Spinal cord (tissue), 4 donors: ENCODE measurements around the gene KCTD2. TPM values are rescaled to one million over a fixed set of nuclear protein-coding genes. Genes with fewer than 3 reads are reported as not detected.

Experiments
- polyA plus RNA-seq, 2 donors: library from polyadenylated mRNA; unstranded; fragments of 120-200 nt; gene quantifications; one replicate each; pipeline ENCODE4 v1.2.1, GENCODE V29; 2013; ENCODE audit not compliant: insufficient read length in 2 of 2
- small RNA-seq: library from RNA; depleted of rRNA; stranded (forward); fragments of <200 nt; gene quantifications from one replicate; pipeline ENCODE3, GENCODE V24; 2014; ENCODE audit warnings: low replicate concordance
- total RNA-seq, 2 donors: library from RNA; depleted of rRNA in 1 of 2; stranded (reverse); fragments of 120-200 nt in 1 of 2; fragments of >200 nt in 1 of 2; gene quantifications; one replicate each; pipeline versions ENCODE4 v1.2.3 to v1.2.4, GENCODE V29; 2013 to 2014

Gene KCTD2
- total and polyA plus RNA-seq, 4 donors: 31.9 to 72.3 (median 56.2) TPM

Small RNAs within 50 kb of the gene (small RNA-seq; reads per million reads assigned to genes)
- not detected for gene AC111186.1
- gene RF00019: not detected
- not detected for gene RN7SL573P
- not detected for gene RNU6-362P

Other genes starting within 250 kb of the KCTD2 start
- 1 to 10 TPM; 1.5 to 2.2 TPM for gene GRIN2C, start 187.3 kb upstream of the KCTD2 start, total RNA-seq
- 1 to 10 TPM; 3.0 to 3.5 TPM for gene GRIN2C, start 187.3 kb upstream of the KCTD2 start, polyA plus RNA-seq
- 1 to 10 TPM; 3.0 to 7.7 TPM for gene FDXR, start 174.2 kb upstream of the KCTD2 start, total RNA-seq
- gene FDXR, start 174.2 kb upstream of the KCTD2 start, polyA plus RNA-seq: 10 to 100 TPM in 1 of 2 donors, 1 to 10 TPM in 1; 9.6 to 11.3 TPM
- gene FADS6, start 153.6 kb upstream of the KCTD2 start, total RNA-seq: 1 to 10 TPM; 1.9 to 5.1 TPM
- gene FADS6, start 153.6 kb upstream of the KCTD2 start, polyA plus RNA-seq: 1 to 10 TPM; 7.5 to 8.7 TPM
- gene USH1G, start 124.0 kb upstream of the KCTD2 start, total RNA-seq: under 1 TPM; 0.06 to 0.20 TPM
- under 1 TPM; 0.41 to 0.42 TPM for gene USH1G, start 124.0 kb upstream of the KCTD2 start, polyA plus RNA-seq
- gene OTOP2, start 123.0 kb upstream of the KCTD2 start, total RNA-seq: not detected
- under 1 TPM in 1 of 2 donors, not detected in 1; 0.08 TPM for gene OTOP2, start 123.0 kb upstream of the KCTD2 start, polyA plus RNA-seq
- gene OTOP3, start 111.3 kb upstream of the KCTD2 start, total RNA-seq: not detected
- not detected for gene OTOP3, start 111.3 kb upstream of the KCTD2 start, polyA plus RNA-seq
- gene HID1, start 74.5 kb upstream of the KCTD2 start, total RNA-seq: 10 to 100 TPM; 12.3 to 16.5 TPM
- 10 to 100 TPM; 51.1 to 61.6 TPM for gene HID1, start 74.5 kb upstream of the KCTD2 start, polyA plus RNA-seq
- 1 to 10 TPM; 7.3 to 8.0 TPM for gene CDR2L, start 59.6 kb upstream of the KCTD2 start, total RNA-seq
- 10 to 100 TPM; 24.3 to 25.4 TPM for gene CDR2L, start 59.6 kb upstream of the KCTD2 start, polyA plus RNA-seq
- 10 to 100 TPM; 13.0 to 35.5 TPM for gene MRPL58, start 34.6 kb upstream of the KCTD2 start, total RNA-seq
- 10 to 100 TPM; 24.5 to 27.0 TPM for gene MRPL58, start 34.6 kb upstream of the KCTD2 start, polyA plus RNA-seq
- 100 to 1,000 TPM; 145 to 326 TPM for gene ATP5PD, start 256 bp upstream of the KCTD2 start, total RNA-seq
- gene ATP5PD, start 256 bp upstream of the KCTD2 start, polyA plus RNA-seq: 100 to 1,000 TPM; 303 to 304 TPM
- 1 to 10 TPM; 2.4 to 8.7 TPM for gene SLC16A5, start 40.7 kb downstream of the KCTD2 start, total RNA-seq
- 1 to 10 TPM; 3.4 to 7.9 TPM for gene SLC16A5, start 40.7 kb downstream of the KCTD2 start, polyA plus RNA-seq
- 1 to 10 TPM; 2.5 to 5.5 TPM for gene ARMC7, start 62.7 kb downstream of the KCTD2 start, total RNA-seq
- gene ARMC7, start 62.7 kb downstream of the KCTD2 start, polyA plus RNA-seq: 10 to 100 TPM; 12.5 to 14.2 TPM
- 10 to 100 TPM; 27.2 to 61.0 TPM for gene NT5C, start 84.5 kb downstream of the KCTD2 start, total RNA-seq
- 10 to 100 TPM; 52.4 to 59.4 TPM for gene NT5C, start 84.5 kb downstream of the KCTD2 start, polyA plus RNA-seq
- 100 to 1,000 TPM in 1 of 2 donors, 10 to 100 TPM in 1; 79.8 to 116 TPM for gene JPT1, start 107.3 kb downstream of the KCTD2 start, total RNA-seq
- 100 to 1,000 TPM; 319 to 353 TPM for gene JPT1, start 107.3 kb downstream of the KCTD2 start, polyA plus RNA-seq
- 100 to 1,000 TPM; 133 to 360 TPM for gene SUMO2, start 135.7 kb downstream of the KCTD2 start, total RNA-seq
- gene SUMO2, start 135.7 kb downstream of the KCTD2 start, polyA plus RNA-seq: 100 to 1,000 TPM; 557 to 562 TPM
- 10 to 100 TPM; 29.8 to 40.3 TPM for gene NUP85, start 158.5 kb downstream of the KCTD2 start, total RNA-seq
- 10 to 100 TPM; 44.9 to 63.0 TPM for gene NUP85, start 158.5 kb downstream of the KCTD2 start, polyA plus RNA-seq
- gene GGA3, start 214.4 kb downstream of the KCTD2 start, total RNA-seq: 10 to 100 TPM; 12.1 to 19.8 TPM
- 10 to 100 TPM; 53.4 to 57.5 TPM for gene GGA3, start 214.4 kb downstream of the KCTD2 start, polyA plus RNA-seq
- 10 to 100 TPM; 47.9 to 71.2 TPM for gene MRPS7, start 214.7 kb downstream of the KCTD2 start, total RNA-seq
- 10 to 100 TPM; 70.3 to 73.5 TPM for gene MRPS7, start 214.7 kb downstream of the KCTD2 start, polyA plus RNA-seq
- 10 to 100 TPM; 11.0 to 21.8 TPM for gene MIF4GD, start 224.0 kb downstream of the KCTD2 start, total RNA-seq
- 10 to 100 TPM; 30.2 to 31.1 TPM for gene MIF4GD, start 224.0 kb downstream of the KCTD2 start, polyA plus RNA-seq
- 1 to 10 TPM; 6.7 to 9.3 TPM for gene SLC25A19, start 242.2 kb downstream of the KCTD2 start, total RNA-seq
- gene SLC25A19, start 242.2 kb downstream of the KCTD2 start, polyA plus RNA-seq: 10 to 100 TPM in 1 of 2 donors, 1 to 10 TPM in 1; 9.0 to 11.7 TPM